K562 (cell line): Measurements from ENCODE around the gene DSE.

Source experiments
- CTCF ChIP-seq, 3 experiments: IDR thresholded peaks in 2 of 3; conservative IDR thresholded peaks in 1 of 3; 2 replicates each; pipeline ENCODE4 v1.5.1; 2011 to 2012; ENCODE audit warnings: low read length in 3 of 3, mild to moderate bottlenecking in 3 of 3, control low read depth in 2 of 3, improper control_type of control experiment in 1 of 3, inconsistent platforms in 1 of 3, low read depth in 1 of 3, mixed read lengths in 1 of 3, moderate library complexity in 1 of 3; ENCODE audit not compliant: insufficient read depth in 2 of 3
- EZH2 ChIP-seq: IDR thresholded peaks from 2 replicates; pipeline ENCODE4 v1.6.1; 2012; ENCODE audit warnings: low read depth, mild to moderate bottlenecking, inconsistent platforms, low read length, borderline replicate concordance
- MEF2A ChIP-seq: IDR thresholded peaks from 2 replicates; pipeline ENCODE4 v1.6.1; 2011; ENCODE audit warnings: low read depth, mild to moderate bottlenecking, low read length, moderate library complexity; ENCODE audit not compliant: control insufficient read depth
- POLR2A ChIP-seq: fragments of 450-650 bp; conservative IDR thresholded peaks from 2 replicates; pipeline ENCODE4 v1.6.1; 2016
- SMAD3 ChIP-seq: fragments of 450-650 bp; formaldehyde crosslinking; conservative IDR thresholded peaks from 2 replicates; pipeline ENCODE4 v1.4.0; 2020; ENCODE audit warnings: mild to moderate bottlenecking
- TEAD1 ChIP-seq, 2 experiments: fragments of 450-650 bp in 1 of 2; sonication (generic) in 1 of 2; formaldehyde crosslinking; IDR thresholded peaks; 2 replicates each; pipeline versions ENCODE4 v1.4.0 to v1.8.0; 2020 to 2022; ENCODE audit warnings: mild to moderate bottlenecking in 2 of 2, missing genetic modification reagents in 1 of 2
- ZNF12 ChIP-seq: sonication (generic); formaldehyde crosslinking; IDR thresholded peaks from 2 replicates; pipeline ENCODE4 v1.4.0; 2020; ENCODE audit warnings: mild to moderate bottlenecking, missing genetic modification reagents
- ZNF121 ChIP-seq: sonication (generic); formaldehyde crosslinking; conservative IDR thresholded peaks from 2 replicates; pipeline ENCODE4 v1.8.0; 2022; ENCODE audit warnings: missing genetic modification reagents
- ZSCAN29 ChIP-seq: fragments of 450-650 bp; IDR thresholded peaks from 2 replicates; pipeline ENCODE4 v1.6.1; 2017

GRCh38 chr6:116370760-116371119 is at the start of gene DSE:
- TF ChIP-seq CTCF (IDR thresholded peaks at IDR 0.05 in 2 of 3, conservative IDR thresholded peaks at IDR 0.05 in 1 of 3; ENCODE audit: insufficient read depth in 2 of 3, low read depth in 1 of 3, low read length in 3 of 3) (no peak), SMAD3 (CRISPR knock-in tag) (no peak), EZH2 (no peak), MEF2A (no peak), ZSCAN29 (no peak), ZNF12 (no peak), TEAD1 (CRISPR knock-in tag; IDR thresholded peaks at IDR 0.05) (no peak), ZNF121 (no peak), POLR2A (no peak)
